Measurements from ENCODE around the gene ADRB2.

- TF ChIP-seq CTCF (IDR thresholded peaks at IDR 0.05) (no peak), POLR2A (IDR thresholded peaks at IDR 0.05) (peak; percentile 68 to 96), EP300 (IDR thresholded peaks at IDR 0.05) (peak in 1 of 2 donors; percentile 96)
Measured at GRCh38 chr5:148826053-148826738, at the start of gene ADRB2.
